Ishikawa (cell line): ENCODE measurements around the gene JADE1.

Source experiments
- EP300 ChIP-seq: IDR thresholded peaks from 2 replicates; pipeline ENCODE4 v1.6.1; 2012; ENCODE audit warnings: borderline replicate concordance
- NFIC ChIP-seq: IDR thresholded peaks from 2 replicates; pipeline ENCODE4 v1.6.1; 2012

GRCh38 chr4:128868758-128869157 lies 59.3 kb downstream of the JADE1 start:
- no peak for TF ChIP-seq EP300
- no peak for TF ChIP-seq NFIC
